Psoas muscle (tissue), 8 donors: ENCODE results near the gene PAPPA. TPM values are rescaled to one million over a fixed set of nuclear protein-coding genes. Genes with fewer than 3 reads are reported as not detected.

Experiments used
- ATAC-seq, 4 donors: fragments of 200-7000 bp; cut with Tn5 transposase; one replicate each; pipeline ENCODE4 v1.9.1; 2020; ENCODE audit warnings: moderate library complexity in 3 of 4, mild to moderate bottlenecking in 2 of 4
- DNase-seq, 2 donors: peaks; one replicate each; pipeline ENCODE4 v3.0.0-alpha.2; 2020
- H3K27ac ChIP-seq: fragments of 200-600 bp; one replicate; pipeline ENCODE4 v1.8.0; 2022
- H3K27me3 ChIP-seq, 3 donors: fragments of 200-600 bp in 1 of 3; one replicate each; pipeline versions ENCODE4 v1.6.1 to v1.8.0; 2013 to 2022; ENCODE audit warnings: low read length in 2 of 3, mild to moderate bottlenecking in 2 of 3, moderate library complexity in 1 of 3; ENCODE audit not compliant: insufficient read depth in 3 of 3
- H3K36me3 ChIP-seq, 2 donors: fragments of 200-600 bp in 1 of 2; one replicate each; pipeline versions ENCODE4 v1.6.1 to v1.8.0; 2013 to 2022; ENCODE audit warnings: low read depth in 1 of 2, mild to moderate bottlenecking in 1 of 2, moderate library complexity in 1 of 2; ENCODE audit not compliant: insufficient read depth in 1 of 2
- H3K4me1 ChIP-seq: fragments of 200-600 bp; one replicate; pipeline ENCODE4 v1.8.0; 2022
- H3K4me3 ChIP-seq: fragments of 200-600 bp; one replicate; pipeline ENCODE4 v1.8.0; 2022; ENCODE audit warnings: mild to moderate bottlenecking
- H3K9me3 ChIP-seq: fragments of 200-600 bp; one replicate; pipeline ENCODE4 v1.8.0; 2022
- CTCF ChIP-seq: fragments of 200-600 bp; IDR thresholded peaks from one replicate; pipeline ENCODE4 v1.8.0; 2022; ENCODE audit warnings: antibody characterized with exemption
- whole genome bisulfite sequencing, 3 donors: extraction: QIAGEN DNeasy Blood & Tissue Kit; methylation state at CpG; one replicate each; pipeline versions ENCODE4 v1.1.6 to v1.1.7; 2013; 5-methylcytosine and 5-hydroxymethylcytosine counted together
- intact Hi-C, 2 donors: fragments of 100-400 bp; cut with DNase I; formaldehyde crosslinking; loops; one replicate each; pipeline versions ENCODE4 v1.11.0 to v1.14.2; 2022
- polyA plus RNA-seq, 3 donors: library from polyadenylated mRNA; stranded (reverse); fragments of 200-250 nt; gene quantifications; one replicate each; pipeline ENCODE4 v1.2.3, GENCODE V29; 2013
- total RNA-seq, 4 donors: library from RNA; stranded (reverse); fragmentation: NEBNext Ultra II Directional in 2 of 4; extraction: Animal tissue kit (Norgen Biotek cat#: 25700) in 2 of 4; gene quantifications; one replicate each; pipeline versions ENCODE4 v1.2.1 to v1.2.4, GENCODE V29; 2021 to 2023
- donor health status: healthy with polysubstance abuse.
- donor health status: DM: no; HTN: no; CAD: no; lungs with moderate emphysema.
- donor health status: Bipolar disorder and iron deficiency.
- donor health status: healthy.
- donor health status: DM: yes; HTN: yes; CAD: no.
- donor health status: DM: no; HTN: no; CAD: no.
- donor health status: DM: no; HTN: no; CAD: no.
- donor health status: DM: yes; HTN: yes; CAD: no.

Gene PAPPA
- total and polyA plus RNA-seq, 7 donors, result 0.07 to 0.88 (median 0.61) TPM

- Histone ChIP-seq H3K4me1 (no peaks in the 10 kb centered on the region), H3K4me3 (no peak overlapping the region), H3K27me3 (no peaks in the 10 kb centered on the region), H3K36me3 (no peaks in the 10 kb centered on the region), H3K27ac (no peak overlapping the region), H3K9me3 (no peaks in the 10 kb centered on the region)
- 26 to 33% (median 32%) methylated on average over 1 of the region's 1 CpG for WGBS, 3 donors
- no peak for DNase-seq
- intact Hi-C loops, result no loop called here
- ATAC-seq, result no peak
- TF ChIP-seq CTCF, result no peak
Observed at GRCh38 chr9:116218399-116218798, 64.8 kb downstream of the PAPPA start.

DNA sequence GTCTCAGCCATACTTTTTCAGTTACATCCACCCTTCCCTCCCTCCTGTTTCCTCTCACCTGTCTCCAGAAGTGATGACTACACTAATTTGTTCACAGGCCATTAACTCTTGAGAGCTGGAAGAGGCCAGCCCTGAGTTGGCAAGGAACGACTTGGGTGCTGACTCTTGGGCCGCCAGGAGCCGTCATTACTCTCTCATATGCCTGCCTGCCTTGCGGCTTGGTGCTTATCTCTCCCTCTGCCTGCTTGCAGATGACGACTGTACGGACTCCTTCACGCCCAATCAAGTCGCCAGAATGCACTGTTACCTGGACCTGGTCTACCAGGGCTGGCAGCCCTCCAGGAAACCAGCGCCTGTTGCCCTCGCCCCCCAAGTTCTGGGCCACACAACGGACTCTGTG, 66.1 kb downstream of the PAPPA start:
- ATAC-seq (no peak), DNase-seq (no peak)
- Histone ChIP-seq H3K36me3 (no peaks in the 10 kb centered on the region), H3K27me3 (no peaks in the 10 kb centered on the region), H3K27ac (no peak overlapping the region), H3K9me3 (no peaks in the 10 kb centered on the region), H3K4me3 (no peak overlapping the region), H3K4me1 (no peaks in the 10 kb centered on the region)
- no peak for TF ChIP-seq CTCF
- intact Hi-C loops, result no loop called here
- 72 to 80% (median 79%) methylated on average over 11 of the region's 11 CpGs for WGBS, 3 donors

GRCh38 chr9:116223926-116224325, 70.3 kb downstream of the PAPPA start:
- DNase-seq, result no peak
- no peaks in the 10 kb centered on the region for H3K36me3 ChIP-seq

GRCh38 chr9:116230051-116230632, 76.6 kb downstream of the PAPPA start:
- Histone ChIP-seq H3K36me3 (no peaks in the 10 kb centered on the region), H3K4me3 (no peak overlapping the region), H3K9me3 (no peaks in the 10 kb centered on the region), H3K4me1 (no peaks in the 10 kb centered on the region), H3K27me3 (no peaks in the 10 kb centered on the region), H3K27ac (no peak overlapping the region)
- 58 to 63% (median 58%) methylated on average over 1 of the region's 1 CpG for WGBS, 3 donors
- no peak for ATAC-seq
- intact Hi-C loops, result loop anchor here in 1 of 2 donors (10.0 kb wide), 1 partner anchor 65 kb away; no protein-coding TSS in a partner anchor
- DNase-seq, result no peak
- no peak for TF ChIP-seq CTCF

More at GRCh38 chr9:116223926-116224325, 70.3 kb downstream of the PAPPA start:
- no peaks in the 10 kb centered on the region for H3K9me3 ChIP-seq
- intact Hi-C loops, result no loop called here
- no peaks in the 10 kb centered on the region for H3K27me3 ChIP-seq
- no peak for TF ChIP-seq CTCF
- 54 to 62% (median 56%) methylated on average over 3 of the region's 3 CpGs for WGBS, 3 donors
- H3K27ac ChIP-seq, result no peak overlapping the region
- no peak for ATAC-seq
- no peak overlapping the region for H3K4me3 ChIP-seq
- no peaks in the 10 kb centered on the region for H3K4me1 ChIP-seq
